ENCODE measurements around the gene NOC2L. TPM values are rescaled to one million over a fixed set of nuclear protein-coding genes. Genes with fewer than 3 reads are reported as not detected.

Gene NOC2L
- total RNA-seq, 1 experiment from 2014 or later, result 130 TPM

- no peak overlapping the region for H3K14ac ChIP-seq (ENCODE audit: insufficient read depth, low read length)
- no peak for DNase-seq
- Mint-ChIP-seq H3K9me3 (no peaks in the 10 kb centered on the region), H3K4me3 (no peak overlapping the region), H3K27me3 (ENCODE audit: low read depth) (peaks cover 73% of the 10 kb centered on the region), H3K4me1 (peaks cover 9 to 43% of the 10 kb centered on the region in 2 experiments), H3K27ac (peak overlapping the region in 1 of 3 experiments; percentile 40; a peak in 1 of 7 replicates), H3K36me3 (ENCODE audit: insufficient read depth in 1 of 3, low read depth in 3 of 3) (peaks cover 0 to 2% (median 0%) of the 10 kb centered on the region in 3 experiments; a peak in 1 of 7 replicates)
- H3K56ac ChIP-seq (ENCODE audit: insufficient read length, low read depth, low read length), result no peak overlapping the region
- H3K79me2 ChIP-seq (ENCODE audit: insufficient read depth, low read length), result no peaks in the 10 kb centered on the region
- H3K27ac ChIP-seq (ENCODE audit: insufficient read length, low read depth, low read length), result no peak overlapping the region
- no peak overlapping the region for H4K5ac ChIP-seq (ENCODE audit: insufficient read length, low read depth, low read length)
- no peaks in the 10 kb centered on the region for H3K4me1 ChIP-seq (ENCODE audit: insufficient read depth, low read length)
- peaks cover 57% of the 10 kb centered on the region for H3K27me3 ChIP-seq (ENCODE audit: insufficient read depth, low read length)
- no peaks in the 10 kb centered on the region for H4K20me1 ChIP-seq (ENCODE audit: control insufficient read depth, insufficient read depth, insufficient read length)
- no peak overlapping the region for H2AK5ac ChIP-seq (ENCODE audit: insufficient read length, low read length)
- no peak overlapping the region for H4K8ac ChIP-seq (replicated peaks; ENCODE audit: insufficient read length, low read depth, low read length)
- no peaks in the 10 kb centered on the region for H3K79me1 ChIP-seq (ENCODE audit: insufficient read depth, low read depth, low read length, poor library complexity, severe bottlenecking)
- H2BK120ac ChIP-seq (ENCODE audit: low read depth, low read length, poor library complexity, severe bottlenecking), result no peak overlapping the region
- H3K23me2 ChIP-seq (ENCODE audit: insufficient read length, low read depth, low read length, poor library complexity, severe bottlenecking), result peaks cover 6% of the 10 kb centered on the region
- H2BK20ac ChIP-seq (ENCODE audit: low read depth, low read length, poor library complexity, severe bottlenecking), result no peak overlapping the region
- no peaks in the 10 kb centered on the region for H3K9me3 ChIP-seq (ENCODE audit: control insufficient read depth, low read depth, low read length)
- H3T11ph ChIP-seq (ENCODE audit: low read length), result no peak overlapping the region
- H2BK5ac ChIP-seq (ENCODE audit: insufficient read length, low read length), result no peak overlapping the region
- H2BK12ac ChIP-seq (ENCODE audit: insufficient read length, low read depth, low read length), result no peak overlapping the region
- H3K18ac ChIP-seq (ENCODE audit: insufficient read length, low read depth, low read length), result no peak overlapping the region
- no peak overlapping the region for H3K9ac ChIP-seq (ENCODE audit: extremely low read depth, insufficient read length, low read length)
- TF ChIP-seq CTCF (conservative IDR thresholded peaks at IDR 0.05), result no peak
- no peak overlapping the region for H4K91ac ChIP-seq (ENCODE audit: insufficient read length, low read depth, low read length)
- H2AFZ ChIP-seq (ENCODE audit: low read length), result no peak overlapping the region
- H3K4ac ChIP-seq (ENCODE audit: low read depth, low read length), result no peak overlapping the region
- H3K23ac ChIP-seq (ENCODE audit: insufficient read length, low read depth, low read length), result no peak overlapping the region
- no peak overlapping the region for H3K4me2 ChIP-seq (ENCODE audit: insufficient read depth, insufficient read length, low read length)
- no CpG with 5 or more reads among the region's 15 CpGs for WGBS (ENCODE audit: extremely low coverage, insufficient read length, low lambda C conversion rate)
- H2BK15ac ChIP-seq (ENCODE audit: low read depth, low read length), result no peak overlapping the region
Observed at GRCh38 chr1:938088-938683, 20.9 kb downstream of the NOC2L start.

Data from H9 (cell line).